Measurements from ENCODE around the gene SAPCD1.

DNA sequence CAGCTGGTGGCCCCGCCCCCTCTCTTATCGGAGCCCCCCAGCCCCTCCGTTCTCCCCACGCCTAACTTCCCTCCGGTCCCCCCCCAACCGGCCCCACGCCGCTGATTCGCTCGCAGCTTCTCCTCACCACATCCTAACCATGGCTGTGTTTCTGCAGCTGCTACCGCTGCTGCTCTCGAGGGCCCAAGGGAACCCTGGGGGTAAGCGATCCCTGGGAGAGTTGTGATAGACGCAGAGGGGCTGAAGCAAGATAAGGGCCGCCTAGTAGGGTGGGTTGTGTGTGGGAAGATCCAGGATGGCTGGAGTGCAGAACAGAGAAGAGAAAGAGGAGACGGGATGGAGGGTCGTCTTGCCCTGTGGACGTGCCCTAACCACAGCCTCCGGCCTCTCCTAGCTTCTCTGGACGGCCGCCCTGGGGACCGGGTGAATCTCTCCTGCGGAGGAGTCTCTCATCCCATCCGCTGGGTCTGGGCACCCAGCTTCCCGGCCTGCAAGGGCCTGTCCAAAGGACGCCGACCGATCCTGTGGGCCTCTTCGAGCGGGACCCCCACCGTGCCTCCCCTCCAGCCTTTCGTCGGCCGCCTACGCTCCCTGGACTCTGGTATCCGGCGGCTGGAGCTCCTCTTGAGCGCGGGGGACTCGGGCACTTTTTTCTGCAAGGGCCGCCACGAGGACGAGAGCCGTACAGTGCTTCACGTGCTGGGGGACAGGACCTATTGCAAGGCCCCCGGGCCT, 39.0 kb upstream of the SAPCD1 start, which contains the start of gene MPIG6B:
- TF ChIP-seq TAF1 (conservative IDR thresholded peaks at IDR 0.05) (no peak), SP1 (IDR thresholded peaks at IDR 0.05) (no peak), EGR1 (IDR thresholded peaks at IDR 0.05; ENCODE audit: low read depth in 2 of 2) (no peak)
- TF ChIP-seq, protein P1, sequence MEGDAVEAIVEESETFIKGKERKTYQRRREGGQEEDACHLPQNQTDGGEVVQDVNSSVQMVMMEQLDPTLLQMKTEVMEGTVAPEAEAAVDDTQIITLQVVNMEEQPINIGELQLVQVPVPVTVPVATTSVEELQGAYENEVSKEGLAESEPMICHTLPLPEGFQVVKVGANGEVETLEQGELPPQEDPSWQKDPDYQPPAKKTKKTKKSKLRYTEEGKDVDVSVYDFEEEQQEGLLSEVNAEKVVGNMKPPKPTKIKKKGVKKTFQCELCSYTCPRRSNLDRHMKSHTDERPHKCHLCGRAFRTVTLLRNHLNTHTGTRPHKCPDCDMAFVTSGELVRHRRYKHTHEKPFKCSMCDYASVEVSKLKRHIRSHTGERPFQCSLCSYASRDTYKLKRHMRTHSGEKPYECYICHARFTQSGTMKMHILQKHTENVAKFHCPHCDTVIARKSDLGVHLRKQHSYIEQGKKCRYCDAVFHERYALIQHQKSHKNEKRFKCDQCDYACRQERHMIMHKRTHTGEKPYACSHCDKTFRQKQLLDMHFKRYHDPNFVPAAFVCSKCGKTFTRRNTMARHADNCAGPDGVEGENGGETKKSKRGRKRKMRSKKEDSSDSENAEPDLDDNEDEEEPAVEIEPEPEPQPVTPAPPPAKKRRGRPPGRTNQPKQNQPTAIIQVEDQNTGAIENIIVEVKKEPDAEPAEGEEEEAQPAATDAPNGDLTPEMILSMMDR (IDR thresholded peaks at IDR 0.05; ENCODE audit: low read depth, low read length, missing input control) = no peak
- TF ChIP-seq, protein P2, sequence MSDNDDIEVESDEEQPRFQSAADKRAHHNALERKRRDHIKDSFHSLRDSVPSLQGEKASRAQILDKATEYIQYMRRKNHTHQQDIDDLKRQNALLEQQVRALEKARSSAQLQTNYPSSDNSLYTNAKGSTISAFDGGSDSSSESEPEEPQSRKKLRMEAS (IDR thresholded peaks at IDR 0.05) = no peak
- TF ChIP-seq, protein P3, sequence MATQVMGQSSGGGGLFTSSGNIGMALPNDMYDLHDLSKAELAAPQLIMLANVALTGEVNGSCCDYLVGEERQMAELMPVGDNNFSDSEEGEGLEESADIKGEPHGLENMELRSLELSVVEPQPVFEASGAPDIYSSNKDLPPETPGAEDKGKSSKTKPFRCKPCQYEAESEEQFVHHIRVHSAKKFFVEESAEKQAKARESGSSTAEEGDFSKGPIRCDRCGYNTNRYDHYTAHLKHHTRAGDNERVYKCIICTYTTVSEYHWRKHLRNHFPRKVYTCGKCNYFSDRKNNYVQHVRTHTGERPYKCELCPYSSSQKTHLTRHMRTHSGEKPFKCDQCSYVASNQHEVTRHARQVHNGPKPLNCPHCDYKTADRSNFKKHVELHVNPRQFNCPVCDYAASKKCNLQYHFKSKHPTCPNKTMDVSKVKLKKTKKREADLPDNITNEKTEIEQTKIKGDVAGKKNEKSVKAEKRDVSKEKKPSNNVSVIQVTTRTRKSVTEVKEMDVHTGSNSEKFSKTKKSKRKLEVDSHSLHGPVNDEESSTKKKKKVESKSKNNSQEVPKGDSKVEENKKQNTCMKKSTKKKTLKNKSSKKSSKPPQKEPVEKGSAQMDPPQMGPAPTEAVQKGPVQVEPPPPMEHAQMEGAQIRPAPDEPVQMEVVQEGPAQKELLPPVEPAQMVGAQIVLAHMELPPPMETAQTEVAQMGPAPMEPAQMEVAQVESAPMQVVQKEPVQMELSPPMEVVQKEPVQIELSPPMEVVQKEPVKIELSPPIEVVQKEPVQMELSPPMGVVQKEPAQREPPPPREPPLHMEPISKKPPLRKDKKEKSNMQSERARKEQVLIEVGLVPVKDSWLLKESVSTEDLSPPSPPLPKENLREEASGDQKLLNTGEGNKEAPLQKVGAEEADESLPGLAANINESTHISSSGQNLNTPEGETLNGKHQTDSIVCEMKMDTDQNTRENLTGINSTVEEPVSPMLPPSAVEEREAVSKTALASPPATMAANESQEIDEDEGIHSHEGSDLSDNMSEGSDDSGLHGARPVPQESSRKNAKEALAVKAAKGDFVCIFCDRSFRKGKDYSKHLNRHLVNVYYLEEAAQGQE (IDR thresholded peaks at IDR 0.05) = no peak
